ENCODE data around the gene MPRIP.

GRCh38 chr17:17108451-17109049 lies 66.3 kb downstream of the MPRIP start:
- no peak for TF ChIP-seq CTCF (IDR thresholded peaks at IDR 0.05)
- no peak for TF ChIP-seq POLR2A (IDR thresholded peaks at IDR 0.05)
